Cardiac muscle cell (in vitro differentiated cells and primary cell): ENCODE measurements around the gene SLC16A10. TPM values are rescaled to one million over a fixed set of nuclear protein-coding genes. Genes with fewer than 3 reads are reported as not detected.

Experiments
- DNase-seq, 2 donors: peaks; one replicate each; pipeline versions ENCODE4 v3.0.0 to v3.0.0-alpha.2; 2010 to 2017; ENCODE audit warnings: low read depth in 1 of 2, low spot score in 1 of 2
- H3K27ac ChIP-seq: fragments of 200-600 bp; sonication (generic); 2 replicates; pipeline ENCODE4 v1.5.1; 2016
- H3K27me3 ChIP-seq: fragments of 200-600 bp; sonication (generic); 2 replicates; pipeline ENCODE4 v1.6.0; 2016; ENCODE audit warnings: control low read depth
- H3K36me3 ChIP-seq: fragments of 200-600 bp; sonication (generic); 2 replicates; pipeline ENCODE4 v1.5.1; 2016; ENCODE audit warnings: control low read depth
- H3K4me1 ChIP-seq: fragments of 200-600 bp; sonication (generic); 2 replicates; pipeline ENCODE4 v1.8.1; 2017; ENCODE audit warnings: low read depth, mild to moderate bottlenecking, mixed run types
- H3K4me3 ChIP-seq: fragments of 200-600 bp; sonication (generic); 2 replicates; pipeline ENCODE4 v1.5.1; 2016; ENCODE audit warnings: mild to moderate bottlenecking
- H3K9me3 ChIP-seq: fragments of 200-600 bp; sonication (generic); 2 replicates; pipeline ENCODE4 v1.5.1; 2017; ENCODE audit warnings: low read depth, mild to moderate bottlenecking, control low read depth
- polyA plus RNA-seq: library from polyadenylated mRNA; unstranded; fragments of >200 nt; fragmentation: Nextera tagmentation; extraction: Ambion mirVana; gene quantifications from 2 replicates; pipeline ENCODE4 v1.2.1, GENCODE V29; 2016
- total RNA-seq: library from RNA; depleted of rRNA; stranded (reverse); fragments of >200 nt; gene quantifications from 2 replicates; pipeline ENCODE4 v1.2.3, GENCODE V29; 2016
- TF ChIP-seq, protein P1 (sequence below): IDR thresholded peaks from 2 replicates; pipeline ENCODE4 v1.5.1; 2012; ENCODE audit warnings: low read depth, mild to moderate bottlenecking, low read length

The SLC16A10 gene
- total and polyA plus RNA-seq, 2 experiments from 2014 or later = 8.1 to 21.4 TPM

DNA sequence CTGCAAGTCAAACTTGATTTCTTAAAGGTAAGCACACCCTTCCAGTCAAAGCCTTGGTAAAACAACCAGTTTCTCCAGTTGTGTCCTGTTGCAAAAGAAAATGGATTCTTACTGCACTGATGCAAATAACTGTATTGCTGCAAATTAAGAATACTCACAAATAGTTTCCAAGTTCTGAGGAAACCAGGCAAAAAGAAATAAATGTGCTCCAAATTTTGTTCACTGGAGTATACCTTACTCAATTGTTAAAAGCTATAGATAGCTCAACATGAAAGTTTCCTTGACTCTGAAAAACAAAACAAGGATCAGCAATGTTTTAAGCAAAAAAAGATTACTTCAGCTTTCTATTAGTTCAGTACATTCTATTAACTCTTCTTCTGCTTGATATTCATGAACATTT lies 75.2 kb downstream of the SLC16A10 start:
- TF ChIP-seq, protein P1, sequence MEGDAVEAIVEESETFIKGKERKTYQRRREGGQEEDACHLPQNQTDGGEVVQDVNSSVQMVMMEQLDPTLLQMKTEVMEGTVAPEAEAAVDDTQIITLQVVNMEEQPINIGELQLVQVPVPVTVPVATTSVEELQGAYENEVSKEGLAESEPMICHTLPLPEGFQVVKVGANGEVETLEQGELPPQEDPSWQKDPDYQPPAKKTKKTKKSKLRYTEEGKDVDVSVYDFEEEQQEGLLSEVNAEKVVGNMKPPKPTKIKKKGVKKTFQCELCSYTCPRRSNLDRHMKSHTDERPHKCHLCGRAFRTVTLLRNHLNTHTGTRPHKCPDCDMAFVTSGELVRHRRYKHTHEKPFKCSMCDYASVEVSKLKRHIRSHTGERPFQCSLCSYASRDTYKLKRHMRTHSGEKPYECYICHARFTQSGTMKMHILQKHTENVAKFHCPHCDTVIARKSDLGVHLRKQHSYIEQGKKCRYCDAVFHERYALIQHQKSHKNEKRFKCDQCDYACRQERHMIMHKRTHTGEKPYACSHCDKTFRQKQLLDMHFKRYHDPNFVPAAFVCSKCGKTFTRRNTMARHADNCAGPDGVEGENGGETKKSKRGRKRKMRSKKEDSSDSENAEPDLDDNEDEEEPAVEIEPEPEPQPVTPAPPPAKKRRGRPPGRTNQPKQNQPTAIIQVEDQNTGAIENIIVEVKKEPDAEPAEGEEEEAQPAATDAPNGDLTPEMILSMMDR = no peak
- no peaks in the 10 kb centered on the region for H3K27me3 ChIP-seq
- H3K27ac ChIP-seq = no peak overlapping the region
- H3K4me1 ChIP-seq = no peaks in the 10 kb centered on the region
- no peaks in the 10 kb centered on the region for H3K36me3 ChIP-seq
- DNase-seq = no peak
- no peaks in the 10 kb centered on the region for H3K9me3 ChIP-seq
- H3K4me3 ChIP-seq = no peak overlapping the region

DNA sequence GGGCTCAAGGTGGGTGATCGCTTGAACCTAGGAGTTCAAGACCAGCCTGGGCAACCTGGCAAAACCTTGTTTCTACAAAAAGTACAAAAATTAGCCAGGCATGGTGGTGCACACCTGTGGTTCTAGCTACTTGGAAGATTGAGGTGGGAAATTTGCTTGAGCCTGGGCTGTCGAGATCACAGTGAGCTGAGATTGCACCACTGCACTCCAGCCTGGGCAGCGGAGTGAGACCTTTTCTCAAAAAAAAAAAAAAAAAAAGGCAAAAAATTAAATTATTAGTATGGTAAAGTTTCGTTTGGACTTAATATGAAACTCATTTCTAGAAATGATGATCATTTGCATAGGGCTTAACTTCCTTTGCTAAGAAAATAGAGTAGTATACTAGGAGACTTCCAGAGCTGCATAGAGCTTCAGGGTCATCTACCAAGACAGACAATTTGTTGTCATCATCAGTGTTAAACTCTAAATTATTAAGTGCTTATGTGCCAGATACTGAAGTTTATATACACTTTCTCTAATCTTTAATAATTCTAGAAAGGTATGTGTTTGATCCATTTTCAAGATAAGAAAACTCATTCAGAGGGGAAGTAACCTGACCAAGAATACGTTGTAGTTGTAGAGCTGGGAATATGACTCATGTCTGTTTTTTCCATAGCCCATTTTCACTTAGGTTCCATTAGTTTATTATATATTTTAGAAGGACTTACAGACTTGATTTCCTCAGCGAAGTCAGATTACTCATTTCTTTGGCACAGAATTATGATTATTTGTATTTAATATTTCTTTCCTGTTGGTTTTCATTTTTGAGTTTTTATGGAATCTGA lies 84.5 kb downstream of the SLC16A10 start:
- Histone ChIP-seq H3K9me3 (no peaks in the 10 kb centered on the region), H3K27me3 (no peaks in the 10 kb centered on the region), H3K4me3 (no peak overlapping the region), H3K36me3 (no peaks in the 10 kb centered on the region), H3K4me1 (no peaks in the 10 kb centered on the region), H3K27ac (no peak overlapping the region)
- TF ChIP-seq, protein P1 = no peak
- DNase-seq = no peak

DNA sequence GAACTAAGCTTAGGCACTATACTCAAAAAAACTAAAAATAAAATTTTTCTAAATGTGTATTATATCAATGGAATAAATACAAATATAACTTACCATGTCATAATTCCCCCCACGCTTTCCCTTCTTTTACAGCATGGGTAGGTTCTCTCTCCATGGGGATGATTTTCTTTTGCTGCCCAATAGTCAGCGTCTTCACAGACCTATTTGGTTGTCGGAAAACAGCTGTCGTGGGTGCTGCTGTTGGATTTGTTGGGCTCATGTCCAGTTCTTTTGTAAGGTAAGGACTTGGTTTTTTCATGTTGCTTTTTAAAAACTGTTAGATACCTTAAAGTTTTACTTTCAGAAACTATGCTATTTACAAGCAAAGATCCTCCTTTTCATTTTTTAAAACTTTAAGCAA lies 85.3 kb downstream of the SLC16A10 start:
- Histone ChIP-seq H3K36me3 (no peaks in the 10 kb centered on the region), H3K27ac (no peak overlapping the region), H3K27me3 (no peaks in the 10 kb centered on the region), H3K9me3 (no peaks in the 10 kb centered on the region), H3K4me3 (no peak overlapping the region), H3K4me1 (no peaks in the 10 kb centered on the region)
- DNase-seq = no peak
- TF ChIP-seq, protein P1 = no peak

DNA sequence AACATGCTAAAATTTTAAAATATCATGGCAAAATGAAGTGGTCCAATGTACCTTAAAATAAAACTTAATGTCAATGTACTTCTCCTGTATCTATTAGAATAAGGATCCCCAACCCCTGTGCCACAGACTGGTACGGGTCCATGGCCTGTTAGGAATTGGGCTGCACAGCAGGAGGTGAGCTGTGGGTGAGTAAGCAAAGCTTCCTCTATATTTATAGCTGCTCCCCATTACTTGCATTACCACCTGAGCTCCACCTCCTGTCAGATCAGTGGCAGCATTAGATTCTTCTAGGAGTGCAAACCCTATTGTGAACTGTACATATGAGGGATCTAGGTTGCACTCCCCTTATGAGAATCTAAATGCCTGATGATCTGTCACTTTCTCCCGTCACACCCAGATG lies 86.0 kb downstream of the SLC16A10 start:
- Histone ChIP-seq H3K4me3 (no peak overlapping the region), H3K4me1 (no peaks in the 10 kb centered on the region), H3K9me3 (no peaks in the 10 kb centered on the region), H3K27me3 (no peaks in the 10 kb centered on the region), H3K27ac (no peak overlapping the region), H3K36me3 (no peaks in the 10 kb centered on the region)
- DNase-seq = no peak
- TF ChIP-seq, protein P1 = no peak

DNA sequence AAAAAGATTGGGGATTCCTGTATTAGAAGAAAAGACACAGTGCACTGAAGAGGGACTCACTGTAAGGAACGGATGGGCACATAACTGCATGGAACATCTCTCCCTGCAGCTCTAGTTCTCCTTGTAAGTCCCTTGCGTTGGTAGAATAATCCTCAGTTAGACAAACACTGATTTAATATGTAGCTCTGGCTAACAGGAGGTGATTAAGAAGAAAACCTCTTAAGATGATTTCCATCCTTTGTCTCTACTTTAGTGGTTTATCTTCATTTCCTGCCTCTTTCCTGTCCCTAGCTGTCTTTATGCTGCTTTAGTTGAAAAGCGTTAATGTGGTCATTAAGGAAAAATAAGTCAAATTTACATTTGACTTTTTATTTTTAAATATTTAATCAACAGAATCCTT lies 86.6 kb downstream of the SLC16A10 start:
- H3K27me3 ChIP-seq = no peaks in the 10 kb centered on the region
- no peak for DNase-seq

More for the DNA sequence above, 86.6 kb downstream of the SLC16A10 start:
- Histone ChIP-seq H3K36me3 (no peaks in the 10 kb centered on the region), H3K9me3 (no peaks in the 10 kb centered on the region), H3K4me1 (no peaks in the 10 kb centered on the region), H3K27ac (no peak overlapping the region), H3K4me3 (no peak overlapping the region)
- TF ChIP-seq, protein P1 = no peak
